Forelimb muscle (tissue), 1 donor: ENCODE results near the gene NACC1. TPM values are rescaled to one million over a fixed set of nuclear protein-coding genes. Genes with fewer than 3 reads are reported as not detected.

Experiments used
- DNase-seq: peaks from one replicate; pipeline ENCODE4 v3.0.0-alpha.2; 2013; ENCODE audit warnings: low read depth
- polyA plus RNA-seq: library from polyadenylated mRNA; unstranded; fragments of 120-200 nt; gene quantifications from one replicate; pipeline ENCODE4 v1.2.1, GENCODE V29; 2013; ENCODE audit not compliant: insufficient read length

The NACC1 gene
- polyA plus RNA-seq, 1 donor = 18.7 TPM

DNA sequence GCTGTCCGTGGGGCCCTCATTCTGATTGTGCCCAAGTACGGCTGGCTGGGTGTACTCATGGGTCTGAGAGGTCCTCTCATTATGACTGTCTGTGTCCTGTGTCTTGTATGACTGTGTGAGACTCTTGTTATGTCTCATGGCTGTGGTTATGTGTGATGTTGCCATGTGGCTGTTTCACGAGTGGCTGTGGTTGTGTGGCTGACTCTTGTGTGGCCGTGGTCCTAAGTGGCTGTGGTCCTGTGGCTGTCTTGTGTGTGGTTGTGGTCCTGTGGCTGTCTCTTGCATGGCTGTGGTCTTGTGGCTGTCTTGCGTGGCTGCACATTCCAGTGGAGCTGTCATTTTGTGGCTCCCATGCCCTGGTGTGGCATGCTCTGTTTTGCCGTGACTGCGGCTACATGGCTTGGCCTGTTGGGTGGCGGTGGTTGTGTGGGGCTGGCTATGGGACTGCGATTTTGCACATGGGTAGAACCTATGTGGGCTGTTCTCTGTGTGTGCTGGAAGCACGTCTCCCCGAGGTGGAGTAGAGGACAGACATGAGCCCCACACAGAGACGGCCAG lies 18.0 kb upstream of the NACC1 start:
- DNase-seq = no peak

DNA sequence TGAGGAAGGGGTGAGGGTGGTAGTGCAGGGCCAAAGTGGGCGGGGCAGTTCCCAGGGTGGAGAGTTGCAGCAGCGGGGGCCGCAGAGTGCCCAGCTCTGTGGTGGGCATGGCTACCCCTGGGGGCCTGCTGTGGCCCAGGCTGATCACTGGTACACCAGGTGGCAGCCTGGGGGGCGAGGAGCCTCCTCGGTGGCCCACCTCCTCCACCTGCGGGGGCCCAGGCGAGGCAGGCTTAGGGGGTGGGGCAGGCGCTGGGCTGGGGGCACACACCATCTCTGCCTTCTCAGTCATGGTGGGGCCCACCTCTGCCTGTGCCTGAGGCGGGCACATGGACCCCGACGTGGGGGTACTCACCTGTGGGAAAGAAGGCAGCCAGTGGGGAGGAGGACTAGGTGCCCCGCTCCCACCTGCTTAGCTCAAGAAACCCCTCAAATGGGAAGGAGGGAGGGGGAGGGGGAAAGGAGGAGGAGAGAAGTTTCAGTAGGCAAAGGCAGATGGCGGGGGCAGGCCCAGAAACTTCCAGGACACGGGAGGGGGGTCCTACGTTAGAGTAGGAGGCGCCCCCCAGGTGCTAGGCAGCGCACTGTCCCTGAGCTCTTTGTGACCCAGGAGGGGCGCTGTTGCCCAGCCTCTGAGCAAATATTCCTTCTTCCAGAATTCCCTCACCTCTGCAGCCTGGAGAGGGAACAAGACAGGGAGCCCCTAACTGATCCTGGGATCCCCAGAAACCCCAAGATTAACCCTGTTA lies 17.0 kb upstream of the NACC1 start:
- DNase-seq = no peak

DNA sequence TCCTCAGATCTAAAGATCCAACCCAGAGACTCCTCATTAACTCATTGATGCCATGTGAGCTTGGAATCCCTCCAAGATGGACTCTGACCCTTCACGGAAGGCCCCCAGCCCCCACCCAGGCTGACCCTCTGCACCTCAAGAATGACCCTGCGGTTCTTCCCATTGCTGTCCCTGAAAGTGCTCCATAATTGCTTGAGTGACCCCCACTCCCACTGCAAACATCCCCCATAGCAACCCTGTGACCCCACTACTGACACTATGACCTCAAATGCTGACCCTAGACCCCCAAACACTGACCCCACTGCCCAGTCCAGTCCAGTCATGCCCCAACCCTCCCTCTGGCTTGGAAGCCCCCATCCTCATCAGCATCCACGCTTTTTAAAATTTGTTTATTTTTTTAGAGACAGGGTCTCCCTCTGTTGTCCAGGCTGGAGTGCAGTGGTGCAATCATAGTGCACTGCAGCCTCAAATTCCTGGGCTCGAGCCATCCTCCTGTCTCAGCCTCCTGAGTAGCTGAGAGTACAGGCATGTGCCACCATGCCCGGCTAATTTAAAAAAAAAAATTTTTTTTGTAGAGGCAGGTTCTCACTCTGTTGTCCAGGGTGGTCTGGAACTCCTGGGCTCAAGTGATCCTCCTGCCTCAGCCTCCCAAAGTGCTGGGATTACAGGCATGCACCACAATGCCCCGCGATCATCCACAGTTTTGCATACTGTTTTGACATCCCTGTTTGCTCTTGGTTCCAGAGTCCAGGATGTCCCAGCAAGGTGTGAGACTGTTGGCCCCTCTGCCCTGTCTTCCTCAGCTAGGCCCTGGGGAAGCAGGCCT lies 16.3 kb upstream of the NACC1 start:
- DNase-seq = no peak

DNA sequence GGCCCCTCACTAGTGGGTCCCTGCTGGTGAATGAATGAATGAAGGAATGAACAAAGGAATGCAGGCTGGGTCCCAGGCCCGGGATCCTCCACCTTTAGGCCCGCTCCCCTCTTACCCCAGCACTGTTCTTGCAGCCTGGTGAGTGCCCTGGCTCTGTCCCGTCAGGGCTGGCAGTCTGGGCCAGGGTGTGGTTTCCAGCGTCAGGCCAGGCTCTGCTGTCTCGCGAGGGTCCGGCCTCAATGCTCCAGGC lies 15.7 kb upstream of the NACC1 start:
- no peak for DNase-seq

DNA sequence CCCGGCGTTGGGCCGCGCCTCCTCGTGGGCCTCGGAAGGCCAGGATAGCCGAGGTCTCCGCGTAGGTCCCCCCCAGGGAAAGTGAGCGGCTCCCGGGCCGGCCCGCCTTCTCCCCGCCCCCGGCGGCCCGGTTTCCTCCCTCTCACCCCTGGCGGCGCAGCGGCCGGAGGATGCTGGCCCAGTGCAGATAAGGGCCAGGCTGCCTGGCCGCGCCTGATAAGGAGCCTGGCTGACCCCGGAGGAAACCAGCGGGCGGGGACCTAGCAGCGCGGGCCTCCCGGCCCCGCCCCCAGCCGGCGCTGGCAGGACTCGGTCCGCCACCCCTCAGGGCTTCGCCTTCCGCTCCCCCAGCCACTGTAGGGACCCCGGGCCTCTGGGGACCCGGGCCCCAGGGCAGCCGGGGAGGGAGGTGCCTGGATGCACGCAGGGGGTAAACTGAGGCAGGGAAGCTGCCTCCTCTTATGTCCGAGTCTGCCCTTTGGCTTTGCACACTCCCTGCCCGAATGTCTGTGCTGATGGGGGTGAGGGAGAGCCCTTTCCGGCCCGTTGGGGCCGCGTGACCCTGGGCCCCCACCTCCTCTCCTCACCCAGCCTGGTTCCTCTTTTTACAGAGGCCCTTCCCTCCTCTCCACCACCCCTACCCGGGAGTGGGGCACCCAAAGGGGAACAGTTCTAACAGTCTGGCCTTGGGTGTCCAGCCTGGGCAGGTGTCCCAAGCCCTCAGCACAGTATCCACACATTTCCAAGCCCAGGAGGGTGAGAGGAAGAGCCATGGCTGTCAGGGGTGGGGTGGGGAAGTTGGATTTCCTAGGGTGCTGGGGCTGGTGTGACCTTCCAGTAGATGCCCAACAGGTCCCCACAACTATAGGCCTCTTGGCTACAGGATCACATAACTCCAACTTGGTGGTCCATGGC lies 15.1 kb upstream of the NACC1 start, which contains the start of gene LYL1:
LYL1 (minus strand) TSS at position 193 of the 915 bp plus-strand sequence. CDS start 1,687 bp downstream, outside the sequence.
- DNase-seq = no peak

DNA sequence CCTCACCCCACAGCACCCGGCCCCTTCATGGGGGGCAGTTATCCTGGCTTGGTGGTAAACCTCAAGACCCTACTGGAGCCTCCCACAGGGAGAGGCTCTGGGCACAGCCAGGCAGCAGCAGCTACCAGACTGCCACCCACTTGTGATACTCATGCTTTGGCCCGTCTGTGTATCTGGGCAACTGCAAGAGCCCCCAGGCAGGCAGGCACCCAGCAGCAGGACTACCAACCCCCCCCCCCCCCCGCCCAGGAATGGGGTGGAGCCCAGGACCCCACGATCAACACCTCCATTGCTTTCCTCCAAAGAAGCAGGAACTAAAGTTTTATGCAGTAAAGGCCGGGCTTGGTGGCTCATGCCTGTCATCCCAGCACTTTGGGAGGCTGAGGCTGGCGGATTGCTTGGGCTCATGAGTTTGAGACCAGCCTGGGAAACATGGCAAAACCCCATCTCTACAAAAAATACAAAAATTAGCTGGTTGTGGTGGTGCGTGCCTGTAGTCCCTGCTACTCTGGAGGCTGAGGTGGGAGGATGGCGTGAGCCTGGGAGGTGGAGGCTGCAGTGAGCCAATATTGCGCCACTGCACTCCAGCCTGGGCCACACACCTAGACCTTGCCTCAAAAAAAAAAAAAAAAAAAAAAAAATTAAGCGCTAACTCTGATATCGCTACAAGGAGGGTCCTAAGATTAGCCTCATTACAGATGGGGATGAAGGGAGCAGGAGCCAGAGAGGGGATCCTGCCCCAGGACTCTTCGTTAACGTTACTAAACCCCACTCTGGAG lies 14.3 kb upstream of the NACC1 start:
- DNase-seq = no peak

DNA sequence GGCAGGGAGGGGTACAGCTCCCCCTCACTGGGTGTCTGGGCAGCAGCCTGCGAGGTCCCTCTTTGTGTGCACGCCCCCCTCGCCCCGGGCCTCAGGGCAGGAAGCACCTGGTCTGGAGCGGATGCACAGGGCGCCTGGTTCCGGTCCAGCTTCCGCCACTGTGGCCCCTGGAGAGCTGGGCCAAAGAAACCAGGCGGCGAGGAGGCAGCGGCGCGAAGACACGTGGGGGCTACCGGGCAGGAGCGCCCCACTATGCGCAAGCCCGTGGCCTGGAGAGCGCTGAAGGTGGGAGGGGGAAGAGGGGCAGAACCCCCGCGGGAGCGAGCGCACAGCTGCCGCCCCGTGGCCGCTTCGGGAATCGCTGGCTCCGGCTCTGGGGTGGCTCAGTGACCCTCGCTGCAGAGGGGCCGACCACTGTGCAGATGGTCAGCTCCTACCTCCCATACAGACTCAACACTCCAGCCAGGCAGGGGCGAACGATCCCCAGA lies 13.7 kb upstream of the NACC1 start:
- DNase-seq = no peak

DNA sequence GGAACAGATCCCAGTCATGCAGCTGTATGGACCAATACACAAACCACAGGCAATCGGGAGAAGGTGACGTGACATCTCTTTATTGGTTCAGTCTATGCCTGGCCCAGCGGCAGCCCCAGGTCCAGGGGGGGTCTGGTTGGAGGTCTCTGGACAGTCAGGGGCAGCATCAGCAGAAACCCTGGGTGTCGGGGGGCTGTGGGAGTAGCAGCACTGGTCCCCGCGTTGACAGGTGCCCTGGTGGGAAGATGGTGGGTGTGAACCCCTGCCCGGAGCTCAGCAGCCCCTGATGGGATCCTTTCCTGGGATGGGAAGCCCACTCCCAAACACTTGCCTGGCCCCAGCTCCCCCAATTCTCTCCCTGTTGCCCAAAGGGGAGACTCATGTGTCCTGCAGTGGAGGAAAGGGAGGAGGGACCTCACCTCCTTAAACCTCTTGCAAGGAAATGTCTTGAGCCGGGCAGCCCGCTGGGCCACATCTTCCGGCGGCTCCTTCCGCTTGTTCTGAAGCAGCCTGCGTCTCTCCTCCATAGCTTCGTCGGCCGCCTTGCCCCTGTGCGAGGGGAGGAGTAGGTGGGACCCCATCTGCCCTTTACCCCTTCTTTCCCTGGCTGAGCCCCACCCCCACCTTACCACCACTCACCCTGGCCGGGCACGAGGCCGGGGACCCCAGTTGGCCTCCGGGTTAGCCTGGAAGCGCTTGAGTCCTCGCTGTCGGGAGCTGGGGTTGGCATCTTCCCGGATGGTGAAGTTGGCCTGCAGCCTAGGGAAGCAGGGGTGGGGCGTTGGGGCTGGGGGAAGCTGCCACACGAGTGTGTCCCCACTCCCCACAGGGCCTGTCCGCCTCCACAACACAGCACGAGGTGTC lies 13.0 kb upstream of the NACC1 start:
- no peak for DNase-seq

DNA sequence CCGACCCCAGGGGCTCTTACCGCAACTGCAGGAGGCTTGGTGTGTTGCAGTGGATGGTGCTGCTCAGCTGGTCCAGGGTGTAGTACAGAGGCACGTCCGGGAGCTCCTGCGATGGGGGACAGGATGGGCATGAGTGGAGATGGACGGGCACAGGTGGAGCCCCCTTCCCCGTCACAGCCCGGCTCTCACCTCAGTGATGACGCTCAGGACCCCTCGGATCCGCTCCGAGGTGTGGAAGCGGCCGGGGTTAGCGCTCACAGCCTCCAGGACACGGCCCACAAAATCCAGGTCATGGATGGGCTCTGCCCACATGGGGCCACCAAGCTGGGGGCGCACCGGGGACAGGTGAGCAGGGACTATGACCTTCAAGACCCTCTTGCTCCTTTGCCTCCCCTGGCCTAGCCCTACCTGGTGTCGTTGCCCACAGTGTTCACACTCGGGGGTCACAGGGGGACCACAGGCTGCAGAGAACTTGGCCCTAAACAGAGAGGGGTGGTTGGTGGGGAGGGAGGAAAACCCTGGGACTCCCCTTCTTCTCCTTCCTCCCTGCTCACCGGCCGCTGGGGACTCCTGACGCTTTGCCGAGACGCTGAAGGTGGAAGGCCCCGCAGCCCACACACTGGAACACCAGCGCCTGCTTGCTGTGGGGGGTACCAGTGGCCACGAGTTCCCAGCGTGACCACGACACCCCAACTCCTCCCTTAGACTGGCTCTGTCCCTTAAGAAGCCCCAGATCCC lies 8.5 kb upstream of the NACC1 start:
- no peak for DNase-seq

DNA sequence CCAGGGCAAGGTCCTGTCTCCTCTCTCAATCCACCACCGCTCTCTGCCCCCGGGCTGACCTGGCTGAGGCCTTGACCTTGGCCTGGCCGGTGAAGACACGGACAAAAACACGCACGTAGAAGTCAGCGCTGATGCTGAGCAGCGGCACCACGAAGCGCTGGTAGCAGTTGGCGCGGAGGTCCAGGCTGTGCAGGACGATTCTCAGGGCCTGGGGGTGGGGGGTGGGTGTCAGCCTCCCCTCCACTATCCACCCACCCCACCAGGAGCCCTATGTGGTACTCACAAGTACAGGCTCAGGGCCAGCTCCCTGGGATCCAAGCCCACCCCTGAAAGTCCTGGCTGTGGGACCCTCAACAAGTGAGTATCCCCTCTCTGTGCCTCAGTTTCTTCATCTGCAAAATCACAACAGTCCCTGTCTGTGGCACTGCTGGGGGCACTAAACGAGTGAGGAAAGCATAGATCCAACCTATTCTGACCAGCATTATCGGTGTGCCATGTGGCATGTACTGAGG lies 7.9 kb upstream of the NACC1 start:
- DNase-seq = no peak

DNA sequence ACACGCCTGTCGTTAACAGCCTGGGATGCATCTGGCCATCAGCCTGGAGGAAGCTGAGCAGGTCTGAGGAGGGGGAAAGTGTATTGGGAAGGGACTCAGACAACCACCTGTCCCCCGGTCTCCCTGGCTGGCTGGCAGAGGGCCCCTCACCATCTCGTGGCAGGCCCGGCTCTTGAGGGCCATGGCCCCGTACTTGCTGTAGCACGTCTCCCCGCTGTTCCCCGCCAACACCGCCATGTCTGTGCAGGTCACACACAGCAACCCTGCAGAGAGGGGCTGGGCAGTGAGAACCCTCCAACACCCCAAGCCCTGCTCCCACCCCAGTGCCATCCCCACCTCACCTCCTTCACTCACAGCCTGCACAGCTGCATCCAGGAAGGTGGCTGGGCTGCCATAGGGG lies 5.5 kb upstream of the NACC1 start:
- no peak for DNase-seq

DNA sequence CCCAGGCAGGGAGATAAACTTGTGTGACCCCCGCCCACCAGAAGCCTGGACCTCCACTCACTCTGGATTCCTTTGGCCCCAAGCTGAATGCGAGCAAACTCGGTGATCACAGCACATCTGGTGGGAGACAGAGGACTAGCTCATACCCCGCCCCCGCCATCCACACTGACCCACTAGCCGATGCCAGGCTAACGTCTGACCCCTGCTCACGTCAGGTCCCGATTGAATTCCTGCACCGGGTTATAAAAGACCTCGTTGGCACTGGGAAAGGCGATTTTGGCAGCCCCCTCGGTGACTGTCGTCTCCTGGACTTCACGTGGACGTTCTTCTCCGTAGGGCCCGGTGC lies 2.2 kb upstream of the NACC1 start:
- DNase-seq = no peak

DNA sequence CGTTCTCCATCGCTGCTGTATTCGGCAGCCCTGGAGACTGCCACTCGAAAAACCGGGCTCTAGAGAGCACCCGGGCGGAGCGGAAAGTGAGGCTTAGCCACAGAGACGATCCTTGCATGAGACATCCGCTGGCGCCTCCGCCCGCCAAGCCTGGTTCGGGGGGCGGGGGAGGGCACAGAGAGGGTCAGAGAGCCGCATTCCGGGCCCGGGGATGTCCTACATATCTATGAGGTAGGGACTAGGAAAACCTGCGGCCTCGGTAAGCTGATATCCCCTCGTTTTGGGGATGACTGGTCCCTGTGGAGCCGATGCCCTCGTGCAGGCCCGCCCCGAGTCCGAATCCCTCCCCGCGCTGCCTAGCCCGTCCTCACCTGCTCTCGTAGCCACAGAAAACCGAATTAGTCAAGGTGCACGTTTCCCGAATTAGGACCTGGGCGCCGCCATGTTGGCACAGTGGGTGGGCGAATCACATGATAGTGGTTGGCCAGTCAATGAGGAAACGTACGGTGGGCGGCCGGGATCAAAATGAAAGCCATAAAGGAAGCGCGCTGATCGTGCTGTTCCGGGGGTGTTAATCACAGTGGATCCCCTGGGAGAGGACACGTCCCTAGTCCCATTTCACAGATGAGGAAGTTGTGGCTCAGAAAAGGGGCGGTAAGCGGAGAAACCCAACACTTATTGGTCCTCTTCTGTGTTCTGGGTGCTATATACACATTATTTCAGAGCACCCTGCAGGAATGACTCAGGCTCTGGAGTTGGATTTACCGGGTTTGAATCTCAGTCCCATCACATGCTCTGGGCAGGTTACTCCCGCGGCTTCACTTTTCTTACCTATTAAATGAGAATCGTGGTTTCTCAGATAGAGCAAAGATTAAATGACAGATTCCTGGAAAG lies 1.5 kb upstream of the NACC1 start, which contains the start of gene TRMT1:
TRMT1 (minus strand) TSS at position 459 of the 894 bp plus-strand sequence; CDS start at position 118, 341 bp downstream.
- DNase-seq = peak; percentile 67

DNA sequence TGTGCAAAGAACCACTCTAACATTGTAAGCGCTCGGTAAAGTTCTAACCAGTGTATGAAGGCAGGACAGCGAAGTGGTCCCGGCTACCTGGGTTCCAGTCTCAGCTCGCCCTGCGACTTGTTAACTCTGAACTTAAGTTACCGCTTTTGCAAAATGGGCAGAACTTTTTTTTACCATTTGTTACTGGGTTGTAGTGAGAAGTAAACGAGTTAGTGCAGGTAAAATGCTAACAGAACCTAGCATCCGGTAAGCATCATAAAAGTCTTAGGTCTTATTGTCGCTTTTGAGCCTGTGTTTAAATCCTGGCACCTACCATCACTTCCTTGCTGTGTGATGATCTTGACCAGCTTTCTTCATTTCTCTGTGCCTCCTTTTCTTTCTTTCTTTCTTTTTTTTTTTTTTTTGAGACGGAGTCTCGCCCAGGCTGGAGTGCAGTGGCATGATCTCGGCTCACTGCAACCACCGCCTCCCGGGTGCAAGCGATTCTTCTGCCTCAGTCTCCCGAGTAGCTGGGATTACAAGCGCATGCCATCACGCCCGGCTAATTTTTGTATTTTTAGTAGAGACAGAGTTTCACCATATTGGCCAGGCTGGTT lies 790 bp upstream of the NACC1 start:
- DNase-seq = no peak

DNA sequence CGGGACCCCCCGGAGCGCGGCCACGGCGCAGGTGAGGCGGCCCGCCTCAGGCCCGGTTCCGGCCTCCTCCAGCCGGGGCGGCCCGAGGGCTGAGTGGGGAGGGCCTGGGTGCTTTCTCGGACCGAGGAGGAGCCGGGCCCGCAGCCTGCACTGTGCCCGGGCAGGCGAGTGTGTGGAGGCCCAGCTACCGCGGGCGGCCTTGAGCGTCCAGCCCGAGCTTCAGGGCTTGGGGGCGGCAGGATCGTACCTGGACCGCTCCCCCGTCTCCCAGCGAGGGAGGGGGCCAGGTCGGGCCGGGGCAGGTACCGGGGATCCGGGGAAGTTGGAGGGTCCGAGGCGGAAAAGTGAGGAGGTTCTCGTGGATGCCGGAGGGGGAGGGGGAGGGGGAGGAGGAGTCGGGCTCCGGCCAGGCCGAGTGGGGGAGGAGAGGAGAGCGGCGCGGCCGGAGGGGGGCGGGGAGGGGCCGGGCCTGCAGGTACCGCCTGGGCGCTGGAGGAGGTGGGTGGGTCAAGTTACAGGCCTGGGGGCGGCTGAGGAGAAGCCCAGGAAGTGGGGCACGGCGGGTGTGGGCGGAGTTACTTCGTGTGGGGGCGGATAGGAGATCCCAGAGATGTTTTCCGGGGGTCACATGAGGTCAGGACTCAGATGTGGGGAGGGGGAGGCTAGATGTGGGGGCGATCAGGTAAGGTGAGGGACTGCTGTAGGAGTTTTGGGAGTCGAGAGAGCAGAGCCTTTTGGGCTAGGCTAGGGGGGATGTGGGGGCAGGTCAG lies 545 bp downstream of the NACC1 start:
- no peak for DNase-seq

DNA sequence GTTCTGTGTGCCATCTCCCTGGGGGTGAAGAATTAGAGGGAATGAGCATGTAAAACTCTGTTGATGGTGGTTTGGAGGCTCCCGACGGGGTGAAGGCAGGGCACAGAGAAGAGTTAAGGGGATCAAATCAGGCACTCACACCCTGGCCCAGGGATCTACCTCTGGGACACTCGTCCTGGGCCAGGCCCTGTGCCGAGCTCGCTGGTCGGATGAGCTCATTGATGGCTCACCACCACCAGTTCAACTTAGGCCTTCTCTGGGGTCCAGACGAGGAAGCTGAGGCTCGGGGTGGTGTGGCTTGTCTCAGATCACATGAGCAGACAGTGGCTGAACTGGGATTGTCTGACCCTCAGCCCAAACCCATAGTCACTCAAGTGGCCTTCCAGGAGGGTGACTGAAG lies 1.6 kb downstream of the NACC1 start:
- no peak for DNase-seq

DNA sequence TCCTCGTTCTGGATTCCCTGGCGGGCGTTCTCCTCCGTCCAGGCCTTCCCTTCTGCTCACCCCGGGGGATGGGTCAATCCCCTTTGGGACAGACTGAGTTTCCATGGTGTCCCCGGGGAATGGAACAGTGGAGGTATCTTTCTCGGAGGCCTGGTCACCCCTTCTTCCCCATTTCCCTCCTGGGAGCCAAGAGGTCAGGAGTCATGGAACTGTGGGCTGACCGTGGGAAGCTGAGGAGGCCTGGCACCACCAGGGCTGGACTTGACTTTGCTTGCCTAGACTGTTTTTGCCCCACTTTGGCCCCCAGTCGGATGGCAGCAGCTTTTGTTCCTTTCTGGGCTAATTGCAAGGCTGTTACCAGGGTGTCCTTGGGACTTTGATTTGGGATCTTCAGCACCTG lies 2.0 kb downstream of the NACC1 start:
- DNase-seq = no peak
